Stimulated activated CD8-positive, alpha-beta memory T cell treated with anti-CD3 and anti-CD28 coated beads, Interleukin-7, amount 100 ng/mL, for 4 hours (primary cell): ENCODE measurements around the gene HNRNPH2.

Experiments
- DNase-seq, 2 donors: peaks; one replicate each; pipeline ENCODE4 v3.0.0-alpha.2; 2020; ENCODE audit warnings: low read depth in 2 of 2

Gene HNRNPH2

GRCh38 chrX:101395789-101396188 lies 12.2 kb upstream of the HNRNPH2 start:
- no peak for DNase-seq

GRCh38 chrX:101397779-101398178 lies 10.2 kb upstream of the HNRNPH2 start:
- no peak for DNase-seq

GRCh38 chrX:101398694-101399093 lies 9.3 kb upstream of the HNRNPH2 start:
- DNase-seq, result no peak

GRCh38 chrX:101399825-101400224 lies 8.2 kb upstream of the HNRNPH2 start:
- DNase-seq, result no peak

- no peak for DNase-seq
These were observed 765 bp upstream of the HNRNPH2 start for GRCh38 chrX:101407167-101407747.

GRCh38 chrX:101408532-101408841 lies 465 bp downstream of the HNRNPH2 start:
- DNase-seq, result no peak

GRCh38 chrX:101409043-101409442 lies 1.0 kb downstream of the HNRNPH2 start:
- DNase-seq, result no peak

- no peak for DNase-seq
These were observed 2.4 kb downstream of the HNRNPH2 start for GRCh38 chrX:101410461-101410860.

GRCh38 chrX:101411984-101412383 lies 4.0 kb downstream of the HNRNPH2 start:
- DNase-seq, result no peak

GRCh38 chrX:101415180-101416145 lies 7.4 kb downstream of the HNRNPH2 start:
- DNase-seq, result no peak

- DNase-seq, result no peak
These were observed 8.7 kb downstream of the HNRNPH2 start for GRCh38 chrX:101416691-101417090.

GRCh38 chrX:101417190-101417589 lies 9.2 kb downstream of the HNRNPH2 start:
- DNase-seq, result no peak

- peak in 1 of 2 donors; percentile 20 for DNase-seq
These were observed 10.2 kb downstream of the HNRNPH2 start for GRCh38 chrX:101417981-101418841.

GRCh38 chrX:101419489-101419888 lies 11.5 kb downstream of the HNRNPH2 start:
- DNase-seq, result no peak

- no peak for DNase-seq
These were observed 19.9 kb downstream of the HNRNPH2 start for GRCh38 chrX:101427954-101428353.

- DNase-seq, result no peak
These were observed 21.9 kb downstream of the HNRNPH2 start for GRCh38 chrX:101429934-101430333.

- no peak for DNase-seq
These were observed 22.5 kb downstream of the HNRNPH2 start for GRCh38 chrX:101430457-101431078.

GRCh38 chrX:101442085-101442484 lies 34.1 kb downstream of the HNRNPH2 start:
- DNase-seq, result no peak

GRCh38 chrX:101449279-101449678 lies 41.3 kb downstream of the HNRNPH2 start:
- no peak for DNase-seq

- no peak for DNase-seq
These were observed 42.1 kb downstream of the HNRNPH2 start for GRCh38 chrX:101450085-101450484.

- no peak for DNase-seq
These were observed 42.9 kb downstream of the HNRNPH2 start for GRCh38 chrX:101450961-101451360.

GRCh38 chrX:101452056-101452455 lies 44.0 kb downstream of the HNRNPH2 start:
- no peak for DNase-seq
